HG03039 (cell line): ENCODE measurements around the gene MYL10.

Experiments used
- ATAC-seq: cut with Tn5 transposase; IDR thresholded peaks from one replicate; pipeline ENCODE4 v1.9.1; 2021; ENCODE audit warnings: mild to moderate bottlenecking, moderate library complexity; ENCODE audit not compliant: unreplicated experiment

Gene MYL10

DNA sequence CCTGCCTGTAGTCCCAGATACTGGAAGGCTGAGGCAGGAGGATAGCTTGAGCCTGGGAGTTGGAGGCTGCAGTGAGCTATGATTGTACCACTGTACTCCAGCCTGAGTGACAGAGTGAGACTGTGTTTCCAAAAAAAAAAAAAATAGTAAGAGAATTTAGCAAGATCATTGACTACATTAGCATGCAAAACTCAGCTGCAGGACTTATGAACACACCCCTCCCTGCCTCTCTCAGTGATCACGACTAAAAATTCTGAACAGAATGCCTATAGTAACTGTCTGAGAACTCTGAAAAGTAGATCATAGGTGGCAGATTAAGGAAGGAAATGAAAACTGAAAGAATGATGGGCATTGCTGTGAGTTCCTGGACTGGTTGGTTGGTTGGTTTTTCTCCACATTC lies 50.5 kb downstream of the MYL10 start:
- ATAC-seq = no peak

GRCh38 chr7:101576998-101577397 lies 52.1 kb downstream of the MYL10 start:
- ATAC-seq = no peak

DNA sequence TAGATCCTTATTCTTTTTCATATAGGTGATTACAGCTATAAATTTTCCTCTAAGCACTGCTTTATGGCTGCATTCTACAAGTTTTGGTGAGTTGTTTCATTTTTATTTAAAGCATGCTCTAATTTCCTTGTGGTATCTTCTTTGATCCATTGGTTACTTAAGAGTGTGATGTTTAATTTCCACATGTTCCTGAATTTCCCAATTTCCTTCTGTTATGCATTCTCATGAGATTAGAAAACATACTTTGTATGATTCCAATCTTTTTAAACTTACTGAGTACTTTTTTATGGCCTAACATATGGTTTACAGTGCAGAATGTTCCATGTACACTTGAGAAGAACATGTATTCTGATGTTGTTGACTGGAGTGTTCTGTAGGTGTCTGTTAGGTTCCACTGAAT lies 53.4 kb downstream of the MYL10 start:
- no peak for ATAC-seq

- no peak for ATAC-seq
Observed at GRCh38 chr7:101575168-101575567, 53.9 kb downstream of the MYL10 start.

DNA sequence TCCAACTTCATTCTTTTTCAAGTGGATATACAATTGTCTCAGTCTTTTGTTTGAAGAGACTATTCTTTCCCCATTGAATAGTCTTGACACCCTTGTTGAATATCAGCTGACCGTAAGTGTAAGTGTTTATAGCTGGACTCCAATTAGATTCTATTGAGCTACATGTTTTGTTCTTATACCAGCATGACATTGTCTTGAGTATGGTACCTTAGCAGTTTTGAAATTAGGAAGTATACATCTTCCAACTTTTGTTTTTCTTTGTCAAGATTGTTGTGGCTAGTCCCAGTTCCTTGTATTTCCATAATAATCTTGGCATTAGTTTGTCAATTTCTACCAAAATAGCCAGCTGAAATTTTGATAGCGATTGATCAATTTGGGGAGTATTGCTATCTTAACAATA lies 56.9 kb downstream of the MYL10 start:
- no peak for ATAC-seq

DNA sequence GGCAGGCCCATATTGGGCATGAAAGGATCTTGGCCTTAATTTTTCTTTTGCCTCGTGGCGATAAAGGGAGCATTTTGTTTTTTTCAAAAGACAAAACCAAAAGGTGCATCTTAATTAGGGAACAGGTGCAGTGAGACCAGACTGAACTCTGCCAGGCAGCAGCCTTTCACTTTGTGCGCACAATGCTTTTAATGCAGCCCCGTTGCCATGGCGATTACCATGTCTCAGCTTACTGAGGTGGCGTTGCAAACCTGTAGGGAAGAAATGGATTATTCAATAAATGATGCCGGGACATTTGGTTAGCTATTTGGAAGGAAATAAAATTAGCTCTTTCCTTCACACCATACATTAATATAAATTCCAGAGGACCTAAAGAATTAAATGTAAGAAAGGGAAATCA lies 61.9 kb downstream of the MYL10 start:
- ATAC-seq = no peak

DNA sequence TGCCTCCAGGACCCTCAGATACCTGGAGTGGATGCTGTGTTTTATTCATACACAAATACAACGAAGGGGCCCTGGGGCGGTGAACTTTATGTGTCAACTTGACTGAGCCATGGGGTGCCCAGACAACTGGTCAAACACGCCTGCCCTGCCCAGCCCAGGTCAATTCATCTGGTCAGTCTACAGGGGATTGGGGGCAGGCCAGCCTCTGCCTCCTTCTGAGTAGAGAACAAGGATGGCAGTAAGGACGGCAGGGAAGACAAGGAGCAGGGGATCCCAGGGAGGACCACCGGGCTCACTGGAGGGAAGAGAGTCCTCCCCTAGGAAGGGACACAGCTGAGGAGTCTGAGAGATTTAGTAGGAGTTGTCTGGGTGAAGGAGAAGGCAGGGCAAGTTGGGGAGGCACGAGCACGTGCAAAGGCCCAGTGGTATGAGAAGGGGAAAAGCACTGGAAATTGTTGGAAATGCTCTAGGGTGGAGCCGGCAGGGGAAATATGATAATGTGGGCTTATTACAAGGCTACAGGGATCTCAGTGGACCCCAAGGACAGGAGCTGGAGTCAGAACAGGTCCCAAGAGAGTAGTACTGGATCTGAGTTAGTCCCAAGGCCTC lies 63.4 kb downstream of the MYL10 start:
- no peak for ATAC-seq

DNA sequence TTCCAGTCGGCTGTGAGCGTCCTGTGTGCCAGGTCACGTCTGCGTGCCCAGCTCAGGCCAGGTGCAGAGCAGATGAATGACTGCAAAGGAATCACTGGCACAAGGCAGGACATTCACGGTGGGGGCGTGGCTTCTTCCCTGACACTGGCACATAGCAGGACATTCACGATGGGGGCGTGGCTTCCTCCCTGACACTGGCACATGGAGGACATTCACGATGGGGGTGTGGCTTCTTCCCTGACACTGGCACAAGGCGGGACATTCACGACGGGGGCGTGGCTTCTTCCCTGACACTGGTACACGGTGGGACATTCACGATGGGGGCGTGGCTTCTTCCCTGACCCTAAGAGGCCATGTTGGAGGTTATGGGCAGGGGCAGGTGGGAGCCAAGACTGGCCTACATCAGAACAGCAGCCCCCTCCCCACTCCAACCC lies 64.3 kb downstream of the MYL10 start:
- ATAC-seq = no peak

DNA sequence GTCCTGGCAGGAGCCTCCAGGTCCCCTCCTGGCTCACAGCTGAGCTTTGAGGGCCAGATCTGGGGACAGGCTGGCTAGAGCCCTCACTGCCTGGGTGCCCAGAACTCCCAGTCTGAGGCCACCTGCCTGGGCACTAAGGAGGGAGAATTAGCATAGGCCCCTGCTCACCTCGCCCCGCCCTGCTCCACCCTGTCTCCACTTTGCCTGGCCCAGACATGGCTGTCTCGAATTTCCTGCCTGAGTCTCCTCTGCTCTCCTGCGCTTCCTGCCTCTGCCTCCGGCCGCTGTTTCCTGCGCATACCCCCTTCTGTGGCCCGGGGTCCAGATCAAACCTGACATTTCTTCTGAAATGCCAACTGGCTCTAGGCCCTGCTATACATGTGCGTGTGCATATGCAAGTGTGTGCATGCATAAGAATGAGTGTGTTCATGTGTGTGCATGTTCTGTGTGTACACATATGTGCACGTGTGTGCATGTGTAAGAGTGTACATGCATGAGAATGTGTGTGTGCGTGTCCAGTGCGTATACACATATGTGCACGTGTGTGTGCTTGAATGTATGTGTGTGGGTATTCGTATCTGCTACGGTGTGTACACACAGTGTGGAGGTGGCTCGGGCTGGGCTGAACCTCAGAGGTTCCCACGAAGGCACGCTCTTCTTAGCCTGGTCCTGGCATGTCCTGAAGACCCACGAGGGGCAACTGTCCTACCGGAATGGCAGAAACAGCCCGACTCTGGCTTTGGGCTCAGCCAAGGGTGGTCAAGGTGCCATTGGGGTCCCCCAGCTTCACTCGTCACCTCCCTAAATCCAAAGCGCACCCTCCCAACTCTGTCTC lies 64.9 kb downstream of the MYL10 start:
- no peak for ATAC-seq
